Measurements from ENCODE around the gene STAMBPL1.

STAMBPL1 gene

DNA sequence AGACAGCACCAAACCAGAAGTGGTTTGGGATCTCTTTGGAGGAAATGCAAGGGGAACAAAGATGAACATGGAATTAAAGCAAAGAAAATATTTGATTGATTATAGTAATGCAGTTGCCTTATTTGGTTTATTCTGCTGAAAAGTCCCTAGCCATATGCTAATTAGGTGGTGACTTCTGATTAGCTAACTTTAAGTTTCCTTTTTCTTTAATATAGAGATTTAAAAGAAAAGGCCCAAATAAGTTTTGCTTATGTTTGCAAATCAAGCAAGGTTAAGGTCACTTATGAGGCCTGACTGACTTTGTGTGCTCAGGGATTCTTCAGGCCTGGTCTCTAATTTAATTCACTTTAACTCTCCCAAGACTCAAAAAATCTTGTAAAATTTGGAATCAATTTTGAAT, 22.2 kb upstream of the STAMBPL1 start:
- DNase-seq (ENCODE audit: low read depth) = no peak

DNA sequence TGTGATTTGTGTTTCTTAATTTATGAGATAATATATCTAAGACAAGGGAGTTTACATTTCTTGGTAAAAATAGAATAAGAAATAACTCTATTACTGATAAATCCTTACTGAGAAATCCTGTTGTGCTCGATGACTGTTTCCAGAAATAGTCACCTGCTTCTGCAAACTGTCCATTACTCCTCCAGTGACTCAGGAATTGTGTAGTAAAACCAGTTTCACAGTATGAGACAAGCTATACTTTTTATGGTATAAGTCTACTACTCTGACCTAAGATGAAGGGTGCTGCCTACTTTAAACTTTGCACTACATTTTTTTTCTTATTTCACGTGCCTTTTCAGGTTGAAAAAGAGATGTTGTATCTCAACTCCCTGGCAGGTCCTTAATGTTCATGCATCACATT, 21.6 kb upstream of the STAMBPL1 start:
- peak; percentile 29 for DNase-seq (ENCODE audit: low read depth)

- DNase-seq (ENCODE audit: low read depth) = no peak
These were observed 19.0 kb upstream of the STAMBPL1 start for GRCh38 chr10:88861036-88861435.

GRCh38 chr10:88865281-88865876, 14.7 kb upstream of the STAMBPL1 start:
- DNase-seq (ENCODE audit: low read depth) = peak; percentile 10

DNA sequence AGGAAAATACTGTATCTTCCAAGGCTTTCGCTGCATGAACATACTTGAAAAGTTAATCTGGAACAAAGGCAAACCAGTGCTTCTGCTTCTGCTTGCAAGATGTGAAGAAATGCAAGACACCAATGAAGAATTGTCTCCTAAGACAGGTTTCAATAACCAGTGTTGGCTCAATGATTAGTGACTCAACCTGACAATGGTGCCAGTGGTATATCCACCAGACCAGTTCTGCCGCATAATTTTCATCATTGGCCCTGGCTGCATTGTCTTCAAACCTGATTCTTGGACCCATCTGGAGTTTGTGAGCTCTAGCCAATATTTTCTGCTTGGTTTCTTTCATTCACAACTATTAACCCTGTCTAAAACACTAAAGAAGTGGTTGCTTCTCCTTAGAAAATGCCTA, 13.6 kb upstream of the STAMBPL1 start:
- DNase-seq (ENCODE audit: low read depth) = no peak

- DNase-seq (ENCODE audit: low read depth) = no peak
These were observed 10.0 kb upstream of the STAMBPL1 start for GRCh38 chr10:88870089-88870488.

GRCh38 chr10:88873757-88874156, 6.3 kb upstream of the STAMBPL1 start:
- no peak for DNase-seq (ENCODE audit: low read depth)

GRCh38 chr10:88874281-88874680, 5.8 kb upstream of the STAMBPL1 start:
- DNase-seq (ENCODE audit: low read depth) = peak; percentile 69

GRCh38 chr10:88875081-88875480, 5.0 kb upstream of the STAMBPL1 start:
- no peak for DNase-seq (ENCODE audit: low read depth)

DNA sequence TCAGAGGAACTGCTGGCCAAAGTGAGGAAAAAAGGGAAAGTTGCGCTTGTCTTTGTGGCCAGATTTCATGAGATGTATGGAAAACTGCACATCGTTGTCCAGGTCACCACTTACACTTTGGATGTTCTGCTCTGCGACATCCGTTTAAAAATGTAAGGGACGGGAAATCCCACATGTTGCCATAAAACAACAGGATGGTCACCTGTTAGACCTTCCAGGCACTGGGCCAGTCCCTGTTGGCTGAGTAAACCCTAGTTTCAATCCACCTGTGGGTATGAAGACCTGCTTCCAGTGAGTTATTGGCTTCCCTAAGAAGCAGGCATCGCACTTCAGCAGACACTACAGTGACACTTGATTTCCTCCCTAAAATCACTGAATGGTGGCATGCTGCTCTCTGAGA, 2.7 kb upstream of the STAMBPL1 start:
- no peak for DNase-seq (ENCODE audit: low read depth)

DNA sequence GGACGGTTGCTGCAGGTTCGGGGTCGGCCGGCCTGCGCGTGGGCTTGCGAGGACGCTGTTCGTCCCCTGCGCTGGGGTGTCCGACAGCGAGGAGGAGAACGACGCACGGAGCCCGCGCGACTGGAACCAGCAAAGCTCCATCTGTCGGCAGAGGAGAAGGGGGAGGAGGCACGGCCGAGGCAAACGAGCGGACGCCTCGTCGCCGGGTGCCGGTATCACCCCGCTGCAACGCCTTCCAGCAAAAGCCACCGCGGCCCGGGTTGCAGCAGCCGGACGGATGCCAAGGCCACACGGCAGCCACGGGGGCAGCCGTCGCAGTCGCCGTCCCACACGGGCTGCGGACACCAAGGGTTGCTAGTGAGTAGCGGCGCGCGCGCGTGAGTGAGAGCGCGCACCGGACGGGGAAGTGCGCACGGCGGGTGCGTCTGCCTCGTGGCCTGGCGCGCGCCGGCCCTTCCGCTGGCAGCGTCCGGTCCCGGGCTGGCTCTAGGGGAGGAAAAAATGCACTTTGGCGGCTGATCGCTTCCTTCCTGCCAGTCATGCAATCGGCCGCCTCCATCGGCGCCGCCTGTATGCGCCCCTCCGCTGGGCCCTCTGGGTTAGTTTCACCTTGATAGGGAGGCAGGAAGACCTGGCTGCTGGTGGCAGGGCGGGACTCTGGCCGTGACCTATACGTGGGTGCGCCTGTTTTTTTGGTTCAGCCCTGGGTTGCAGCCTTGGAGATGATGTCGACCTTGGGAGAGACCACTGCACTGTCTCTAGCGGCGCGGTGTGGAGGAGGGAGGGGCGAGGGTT, 434 bp downstream of the STAMBPL1 start:
- peak; percentile 76 for DNase-seq (ENCODE audit: low read depth)

- peak; percentile 24 for DNase-seq (ENCODE audit: low read depth)
These were observed 1.3 kb downstream of the STAMBPL1 start for GRCh38 chr10:88881320-88881719.

- no peak for DNase-seq (ENCODE audit: low read depth)
These were observed 2.0 kb downstream of the STAMBPL1 start for GRCh38 chr10:88881922-88882645.

DNA sequence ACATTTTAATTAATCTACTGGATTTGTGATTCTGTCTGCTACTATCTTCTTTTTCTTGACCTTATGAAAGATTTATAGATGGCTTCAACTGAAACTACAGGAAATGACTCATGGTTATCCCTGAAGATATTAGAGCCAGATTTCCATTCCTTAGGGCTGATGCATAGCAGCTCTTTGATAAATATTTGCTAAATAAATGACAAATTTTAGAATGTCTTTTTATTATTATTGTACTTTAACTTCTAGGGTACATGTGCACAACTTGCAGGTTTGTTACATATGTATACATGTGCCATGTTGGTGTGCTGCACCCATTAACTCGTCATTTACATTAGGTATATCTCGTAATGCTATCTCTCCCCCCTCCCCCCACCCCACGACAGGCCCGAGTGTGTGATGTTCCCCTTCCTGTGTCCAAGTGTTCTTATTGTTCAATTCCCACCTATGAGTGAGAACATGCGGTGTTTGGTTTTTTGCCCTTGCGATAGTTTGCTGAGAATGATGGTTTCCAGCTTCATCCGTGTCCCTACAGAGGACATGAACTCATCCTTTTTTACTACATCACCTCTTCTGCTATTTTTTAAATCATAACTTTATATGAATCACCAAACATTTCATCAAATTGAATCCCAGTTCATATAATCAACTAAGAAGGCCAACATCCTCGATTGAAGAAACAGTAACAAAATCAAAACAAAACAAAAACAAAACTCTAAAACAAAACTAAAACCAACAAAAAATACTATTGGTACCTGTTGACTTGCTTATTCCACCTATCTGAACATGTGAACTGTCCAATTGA, 2.8 kb downstream of the STAMBPL1 start:
- DNase-seq (ENCODE audit: low read depth) = peak; percentile 87

GRCh38 chr10:88883448-88883809, 3.4 kb downstream of the STAMBPL1 start:
- DNase-seq (ENCODE audit: low read depth) = peak; percentile 20

DNA sequence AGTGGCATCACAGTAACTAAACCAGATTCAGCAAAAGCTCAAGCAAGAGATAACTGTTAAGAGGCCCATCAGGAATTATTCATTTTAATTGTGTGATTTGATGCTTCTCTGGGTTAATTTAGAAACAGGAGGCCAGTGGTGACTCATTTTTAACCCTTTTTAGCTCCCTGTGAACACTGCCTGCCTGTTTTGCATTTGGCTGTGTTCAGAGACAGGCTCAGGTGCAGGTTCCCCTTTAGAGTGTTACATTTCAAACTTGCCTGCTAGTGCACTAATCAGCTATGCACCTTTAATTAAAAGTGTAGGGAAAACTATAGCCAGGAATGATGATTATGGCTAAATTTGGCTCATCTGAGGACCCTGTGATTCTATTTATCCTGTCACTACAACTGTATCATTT, 6.5 kb downstream of the STAMBPL1 start:
- no peak for DNase-seq (ENCODE audit: low read depth)

DNA sequence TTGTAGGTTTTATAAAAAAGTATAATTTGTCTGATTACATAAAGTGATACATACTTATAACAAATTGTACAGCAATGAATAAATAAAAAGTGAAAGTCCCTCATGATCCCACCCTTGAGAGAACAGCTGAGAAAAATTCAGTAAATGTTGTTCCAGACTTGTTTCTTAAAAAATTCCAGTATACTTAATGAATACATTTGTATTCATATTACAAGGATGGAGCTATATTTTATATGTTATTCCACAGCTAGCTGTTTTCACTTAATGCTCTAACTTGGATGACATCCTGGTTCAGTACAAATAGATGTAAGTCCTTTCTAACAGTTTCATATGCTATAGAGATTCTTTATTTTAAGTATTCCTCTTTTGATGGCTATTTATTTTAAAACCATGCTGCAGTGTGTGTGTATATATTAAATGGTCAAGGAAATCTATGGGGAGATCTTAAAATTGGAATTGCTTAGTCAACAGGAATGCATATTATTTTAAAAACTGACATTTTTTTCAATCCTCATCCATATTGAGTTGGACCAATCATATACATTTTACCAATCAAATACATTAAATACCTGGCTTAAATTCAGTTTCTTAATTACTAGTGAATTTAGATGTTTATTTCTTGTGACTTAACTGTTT, 8.9 kb downstream of the STAMBPL1 start:
- DNase-seq (ENCODE audit: low read depth) = no peak

- no peak for DNase-seq (ENCODE audit: low read depth)
These were observed 9.7 kb downstream of the STAMBPL1 start for GRCh38 chr10:88889559-88890337.

- no peak for DNase-seq (ENCODE audit: low read depth)
These were observed 10.8 kb downstream of the STAMBPL1 start for GRCh38 chr10:88890681-88891381.

DNA sequence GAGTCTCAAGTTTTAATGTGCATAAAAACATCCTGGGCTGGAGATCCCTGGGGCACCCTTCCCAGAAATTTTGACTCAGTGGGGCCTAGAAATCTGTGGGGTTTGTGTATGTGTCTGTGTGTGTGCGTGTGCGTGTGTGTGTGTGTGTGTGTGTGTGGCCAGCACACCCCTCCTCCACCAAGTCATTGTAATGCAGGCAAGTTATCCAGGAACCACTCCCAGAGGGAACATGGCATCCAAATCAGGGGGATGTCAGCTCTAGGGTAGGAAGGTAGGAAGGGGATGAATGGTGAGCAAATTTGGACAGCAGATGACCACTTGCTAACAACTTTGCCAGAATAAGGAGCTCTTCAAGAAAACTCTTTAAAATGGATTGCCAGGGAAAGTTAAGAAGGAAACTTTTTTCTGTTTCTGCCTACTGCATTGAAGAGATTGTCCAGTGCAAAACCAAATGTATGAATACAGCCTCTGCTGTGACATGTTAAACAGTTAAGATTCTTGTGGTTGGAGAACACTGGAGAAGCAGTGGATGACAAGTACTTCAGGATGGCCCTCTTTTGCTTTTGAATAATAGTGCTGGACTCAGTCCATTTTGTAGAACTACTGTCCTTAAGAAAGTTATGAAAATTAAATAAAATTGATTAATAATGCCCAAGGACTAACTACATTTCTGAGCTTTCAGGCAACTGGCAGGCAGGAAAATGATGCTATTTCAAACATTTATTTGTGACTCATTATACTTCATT, 12.3 kb downstream of the STAMBPL1 start:
- DNase-seq (ENCODE audit: low read depth) = peak; percentile 59
